HG03442 (cell line): ENCODE data around the gene PLA2G12B.
"Not testable (repeated sequence)": the region's sequence is repeated elsewhere in the genome, so short reads cannot be mapped to it uniquely, and the experiment has no call there.

Source experiments
- ATAC-seq: cut with Tn5 transposase; IDR thresholded peaks from one replicate; pipeline ENCODE4 v1.9.1; 2021; ENCODE audit warnings: mild to moderate bottlenecking, moderate library complexity; ENCODE audit not compliant: unreplicated experiment

PLA2G12B gene

GRCh38 chr10:72943498-72944234, 10.9 kb downstream of the PLA2G12B start:
- ATAC-seq, result no peak

GRCh38 chr10:72935361-72935760, 19.2 kb downstream of the PLA2G12B start:
- no peak for ATAC-seq

- no peak for ATAC-seq
Observed at GRCh38 chr10:72932259-72933015, 22.2 kb downstream of the PLA2G12B start.

GRCh38 chr10:72930276-72930675, 24.3 kb downstream of the PLA2G12B start:
- no peak for ATAC-seq

- no peak for ATAC-seq
Observed at GRCh38 chr10:72928798-72929197, 25.8 kb downstream of the PLA2G12B start.

GRCh38 chr10:72927485-72927884, 27.1 kb downstream of the PLA2G12B start:
- ATAC-seq, result no peak

GRCh38 chr10:72925951-72926465, 28.6 kb downstream of the PLA2G12B start:
- no peak for ATAC-seq

- no peak for ATAC-seq
Observed at GRCh38 chr10:72924351-72924750, 30.3 kb downstream of the PLA2G12B start.

- ATAC-seq, result not testable (repeated sequence)
Observed at GRCh38 chr10:72921147-72921683, 33.4 kb downstream of the PLA2G12B start.

- no peak for ATAC-seq
Observed at GRCh38 chr10:72918352-72918751, 36.3 kb downstream of the PLA2G12B start.

GRCh38 chr10:72917803-72918332, 36.7 kb downstream of the PLA2G12B start:
- ATAC-seq, result not testable (repeated sequence)

- not testable (repeated sequence) for ATAC-seq
Observed at GRCh38 chr10:72917201-72917600, 37.4 kb downstream of the PLA2G12B start.

- ATAC-seq, result no peak
Observed at GRCh38 chr10:72913287-72913686, 41.3 kb downstream of the PLA2G12B start.

- no peak for ATAC-seq
Observed at GRCh38 chr10:72912736-72913135, 41.9 kb downstream of the PLA2G12B start.

- no peak for ATAC-seq
Observed at GRCh38 chr10:72911758-72912157, 42.8 kb downstream of the PLA2G12B start.

GRCh38 chr10:72910705-72911104, 43.9 kb downstream of the PLA2G12B start:
- no peak for ATAC-seq

- ATAC-seq, result no peak
Observed at GRCh38 chr10:72906446-72906845, 48.2 kb downstream of the PLA2G12B start.

GRCh38 chr10:72904806-72905205, 49.8 kb downstream of the PLA2G12B start:
- ATAC-seq, result no peak

GRCh38 chr10:72903941-72904446, 50.6 kb downstream of the PLA2G12B start:
- ATAC-seq, result not testable (repeated sequence)

GRCh38 chr10:72899545-72899944, 55.1 kb downstream of the PLA2G12B start:
- no peak for ATAC-seq

- no peak for ATAC-seq
Observed at GRCh38 chr10:72898616-72899015, 56.0 kb downstream of the PLA2G12B start.
